Pancreas (tissue), 10 donors: ENCODE measurements around the gene ADH1B. TPM values are rescaled to one million over a fixed set of nuclear protein-coding genes. Genes with fewer than 3 reads are reported as not detected.
"Not testable (repeated sequence)": the region's sequence is repeated elsewhere in the genome, so short reads cannot be mapped to it uniquely, and the experiment has no call there.

Experiments
- ATAC-seq, 4 donors: fragments of 200-7000 bp; cut with Tn5 transposase; one replicate each; pipeline versions ENCODE4 v1.8.0 to v1.9.1; 2020; ENCODE audit warnings: mild to moderate bottlenecking in 4 of 4, moderate library complexity in 4 of 4
- DNase-seq, 6 donors: peaks; one replicate each; pipeline ENCODE4 v3.0.0-alpha.2; 2020
- FAIRE-seq: peaks from 2 replicates; lab custom pipeline; 2012; peaks lifted over from hg19 to GRCh38; lab: Jason Lieb, UNC
- H3K27ac ChIP-seq, 4 donors: fragments of 200-600 bp; sonication (generic); 1 replicate in 3 of 4; 2 replicates in 1 of 4; pipeline versions ENCODE4 v1.5.0 to v1.8.0; 2020
- H3K27me3 ChIP-seq, 4 donors: fragments of 200-600 bp; one replicate each; pipeline ENCODE4 v1.8.0; 2021
- H3K36me3 ChIP-seq, 3 donors: fragments of 200-600 bp; sonication (generic) in 1 of 3; one replicate each; pipeline versions ENCODE4 v1.5.0 to v1.8.0; 2020 to 2021
- H3K4me1 ChIP-seq, 3 donors: fragments of 200-600 bp; one replicate each; pipeline ENCODE4 v1.8.0; 2021
- H3K4me3 ChIP-seq, 4 donors: fragments of 200-600 bp; sonication (generic) in 2 of 4; one replicate each; pipeline versions ENCODE4 v1.5.0 to v1.8.0; 2020 to 2021
- H3K9me3 ChIP-seq, 4 donors: fragments of 200-600 bp; one replicate each; pipeline ENCODE4 v1.8.0; 2021
- CTCF ChIP-seq, 4 donors: fragments of 200-600 bp; sonication (generic) in 3 of 4; IDR thresholded peaks; one replicate each; pipeline versions ENCODE4 v1.5.0 to v1.8.0; 2021; ENCODE audit warnings: antibody characterized with exemption in 4 of 4
- WGBS, 2 donors: extraction: QIAGEN DNeasy Blood & Tissue Kit; methylation state at CpG; one replicate each; pipeline ENCODE4 v1.1.7; 2013; 5-methylcytosine and 5-hydroxymethylcytosine counted together
- intact Hi-C, 3 donors: fragments of 100-400 bp; cut with DNase I; formaldehyde crosslinking; loops; one replicate each; pipeline versions ENCODE4 v1.11.1 to v1.14.2; 2022
- polyA plus RNA-seq, 2 donors: library from polyadenylated mRNA; stranded (reverse); fragments of 200-250 nt; gene quantifications; one replicate each; pipeline ENCODE4 v1.2.3, GENCODE V29; 2013
- total RNA-seq, 6 donors: library from RNA; stranded (reverse); fragmentation: NEBNext Ultra II Directional in 4 of 6; extraction: Animal tissue kit (Norgen Biotek cat#: 25700) in 4 of 6; gene quantifications; one replicate each; pipeline versions ENCODE4 v1.2.1 to v1.2.4, GENCODE V29; 2021 to 2023
- donor health status: healthy with polysubstance abuse.
- donor health status: DM: no; HTN: no; CAD: no; lungs with moderate emphysema.
- donor health status: DM: no; HTN: no; CAD: no.
- donor health status: control.
- donor health status: control.
- donor health status: Bipolar disorder and iron deficiency.
- donor health status: DM: yes; HTN: yes; CAD: no.
- donor health status: DM: no; HTN: no; CAD: no.
- donor health status: DM: no; HTN: no; CAD: no.
- donor health status: DM: yes; HTN: yes; CAD: no.

The ADH1B gene
- total and polyA plus RNA-seq, 8 donors = 15.5 to 100 (median 38.0) TPM

GRCh38 chr4:99352602-99353537 is 31.7 kb upstream of the ADH1B start, which contains the start of gene ADH1C:
TSS of gene ADH1C (minus strand) at chr4:99352746. CDS start at chr4:99352675, 71 bp downstream.
- WGBS, 2 donors = 18 to 23% methylated on average over 10 of the region's 10 CpGs
- FAIRE-seq (peak; percentile 5), DNase-seq (peak in 3 of 6 donors; percentile 12 to 45 (median 16)), ATAC-seq (peak; percentile 60 to 92 (median 92))
- peak within 1 kb of the TSS; percentile 10 to 43 (median 28) for H3K27ac ChIP-seq
- H3K4me3 ChIP-seq = peak within 1 kb of the TSS in 2 of 4 donors; percentile 12 to 19
- intact Hi-C loops = no loop called here
- no peaks in the 10 kb centered on the region for H3K27me3 ChIP-seq
- H3K4me1 ChIP-seq = peaks cover 2 to 19% (median 17%) of the 10 kb centered on the region in 3 donors
- no peaks in the 10 kb centered on the region for H3K9me3 ChIP-seq
- no peaks in the 10 kb centered on the region for H3K36me3 ChIP-seq
- no peak for TF ChIP-seq CTCF (IDR thresholded peaks at IDR 0.05)

GRCh38 chr4:99351487-99351886 is 30.3 kb upstream of the ADH1B start:
- no peaks in the 10 kb centered on the region for H3K36me3 ChIP-seq
- no peak for FAIRE-seq
- no peak overlapping the region for H3K27ac ChIP-seq
- H3K4me3 ChIP-seq = no peak overlapping the region
- no peak for DNase-seq
- no peak for ATAC-seq
- peaks cover 2 to 17% (median 16%) of the 10 kb centered on the region in 3 donors for H3K4me1 ChIP-seq
- no peak for TF ChIP-seq CTCF (IDR thresholded peaks at IDR 0.05)
- 85 to 93% methylated on average over 2 of the region's 2 CpGs for WGBS, 2 donors
- no peaks in the 10 kb centered on the region for H3K27me3 ChIP-seq
- intact Hi-C loops = no loop called here
- H3K9me3 ChIP-seq = no peaks in the 10 kb centered on the region

GRCh38 chr4:99349338-99349737 is 28.1 kb upstream of the ADH1B start:
- no peak for ATAC-seq
- intact Hi-C loops = no loop called here

GRCh38 chr4:99342624-99343023 is 21.4 kb upstream of the ADH1B start:
- 76 to 94% methylated on average over 7 of the region's 7 CpGs for WGBS, 2 donors
- FAIRE-seq, ATAC-seq: not testable (repeated sequence)

More at GRCh38 chr4:99349338-99349737, 28.1 kb upstream of the ADH1B start:
- DNase-seq (no peak), FAIRE-seq (no peak)
- Histone ChIP-seq H3K4me3 (no peak overlapping the region), H3K9me3 (no peaks in the 10 kb centered on the region), H3K36me3 (no peaks in the 10 kb centered on the region), H3K27ac (no peak overlapping the region), H3K4me1 (peaks cover 2 to 17% (median 16%) of the 10 kb centered on the region in 3 donors), H3K27me3 (no peaks in the 10 kb centered on the region)
- TF ChIP-seq CTCF (IDR thresholded peaks at IDR 0.05) = no peak

GRCh38 chr4:99341426-99341825 is 20.2 kb upstream of the ADH1B start:
- intact Hi-C loops = no loop called here
- ATAC-seq (no peak), FAIRE-seq (no peak), DNase-seq (no peak)
- 73 to 95% methylated on average over 1 of the region's 1 CpG for WGBS, 2 donors
- peaks cover 0 to 6% (median 0%) of the 10 kb centered on the region in 3 donors for H3K36me3 ChIP-seq
- H3K4me3 ChIP-seq = no peak overlapping the region
- H3K27ac ChIP-seq = no peak overlapping the region
- H3K4me1 ChIP-seq = no peaks in the 10 kb centered on the region
- H3K9me3 ChIP-seq = no peaks in the 10 kb centered on the region
- no peaks in the 10 kb centered on the region for H3K27me3 ChIP-seq
- TF ChIP-seq CTCF (IDR thresholded peaks at IDR 0.05) = no peak

More at GRCh38 chr4:99342624-99343023, 21.4 kb upstream of the ADH1B start:
- H3K27ac ChIP-seq, H3K4me1 ChIP-seq, H3K27me3 ChIP-seq, H3K36me3 ChIP-seq, H3K9me3 ChIP-seq, DNase-seq, intact Hi-C loops, H3K4me3 ChIP-seq: not testable (repeated sequence)
